ENCODE measurements around the gene MSTO1.

MSTO1 gene

GRCh38 chr1:155645034-155645598, 35.1 kb downstream of the MSTO1 start:
- TF ChIP-seq POLR2AphosphoS5 (IDR thresholded peaks at IDR 0.05; ENCODE audit: low read depth) = no peak
- no peak for TF ChIP-seq SPI1 (IDR thresholded peaks at IDR 0.05; ENCODE audit: borderline replicate concordance, low read depth)
- no peak for TF ChIP-seq CTCF (IDR thresholded peaks at IDR 0.05; ENCODE audit: insufficient read depth, low read length)
- no peak for TF ChIP-seq GABPA (IDR thresholded peaks at IDR 0.05; ENCODE audit: low read depth)
- TF ChIP-seq REST (IDR thresholded peaks at IDR 0.05; ENCODE audit: insufficient replicate concordance, low read depth) = no peak
- H3K27ac ChIP-seq (replicated peaks) = no peak overlapping the region
- H3K4me3 ChIP-seq (replicated peaks; ENCODE audit: insufficient read depth, low read length) = no peak overlapping the region
- no peak for DNase-seq (ENCODE audit: low read depth in 1 of 2, low spot score in 1 of 2)
- H3K27me3 ChIP-seq (ENCODE audit: insufficient read depth, poor library complexity, severe bottlenecking) = no peaks in the 10 kb centered on the region

- no peak overlapping the region for H3K27ac ChIP-seq (replicated peaks)
Measured at GRCh38 chr1:155645648-155646047, 35.6 kb downstream of the MSTO1 start.

More at GRCh38 chr1:155645648-155646047, 35.6 kb downstream of the MSTO1 start:
- DNase-seq (ENCODE audit: low read depth in 1 of 2, low spot score in 1 of 2) = no peak
- no peaks in the 10 kb centered on the region for H3K27me3 ChIP-seq (ENCODE audit: insufficient read depth, poor library complexity, severe bottlenecking)
- TF ChIP-seq SPI1 (IDR thresholded peaks at IDR 0.05; ENCODE audit: borderline replicate concordance, low read depth) (no peak), GABPA (IDR thresholded peaks at IDR 0.05; ENCODE audit: low read depth) (no peak), CTCF (IDR thresholded peaks at IDR 0.05; ENCODE audit: insufficient read depth, low read length) (no peak), REST (IDR thresholded peaks at IDR 0.05; ENCODE audit: insufficient replicate concordance, low read depth) (no peak), POLR2AphosphoS5 (IDR thresholded peaks at IDR 0.05; ENCODE audit: low read depth) (no peak)
- no peak overlapping the region for H3K4me3 ChIP-seq (replicated peaks; ENCODE audit: insufficient read depth, low read length)

Measured in HL-60 (cell line).